Neural cell (in vitro differentiated cells): Measurements from ENCODE around the gene OAF.

Experiments
- EZH2 ChIP-seq: fragments of 200-600, 300-800 bp; shearing (Covaris generic), sonication (generic); IDR thresholded peaks from 2 replicates; pipeline ENCODE4 v1.6.1; 2014; ENCODE audit warnings: antibody characterized with exemption, low read length, borderline replicate concordance, mild to moderate bottlenecking; ENCODE audit not compliant: insufficient read depth, poor library complexity, severe bottlenecking
- SMC3 ChIP-seq: fragments of 450-650 bp; conservative IDR thresholded peaks from 2 replicates; pipeline ENCODE4 v1.6.1; 2014; ENCODE audit warnings: antibody characterized with exemption, mild to moderate bottlenecking, moderate library complexity; ENCODE audit not compliant: poor library complexity
- TF ChIP-seq, protein P1 (sequence below): fragments of 450-650 bp; IDR thresholded peaks from 2 replicates; pipeline ENCODE4 v1.5.1; 2014; ENCODE audit warnings: antibody characterized with exemption, mild to moderate bottlenecking, moderate library complexity; ENCODE audit not compliant: poor library complexity, severe bottlenecking

DNA sequence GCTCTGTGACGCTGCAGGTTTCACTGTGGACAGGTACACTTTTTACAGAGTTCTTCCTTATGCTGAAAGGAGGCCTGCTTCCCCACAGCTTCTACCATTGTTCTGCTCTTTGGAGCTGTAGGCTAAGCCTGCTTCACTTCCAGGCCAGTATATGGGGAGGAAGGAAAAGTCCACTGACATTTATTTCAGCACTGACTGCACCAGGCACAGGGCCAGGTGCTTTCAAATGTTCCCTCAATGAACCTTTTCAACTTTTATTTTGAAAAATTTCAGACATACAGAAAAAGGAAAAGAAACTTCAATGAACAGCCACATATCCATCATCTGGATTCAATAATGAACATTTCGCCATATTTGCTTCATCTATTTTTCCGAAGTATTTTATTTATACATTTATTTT is 51.1 kb downstream of the OAF start:
- TF ChIP-seq, protein P1, sequence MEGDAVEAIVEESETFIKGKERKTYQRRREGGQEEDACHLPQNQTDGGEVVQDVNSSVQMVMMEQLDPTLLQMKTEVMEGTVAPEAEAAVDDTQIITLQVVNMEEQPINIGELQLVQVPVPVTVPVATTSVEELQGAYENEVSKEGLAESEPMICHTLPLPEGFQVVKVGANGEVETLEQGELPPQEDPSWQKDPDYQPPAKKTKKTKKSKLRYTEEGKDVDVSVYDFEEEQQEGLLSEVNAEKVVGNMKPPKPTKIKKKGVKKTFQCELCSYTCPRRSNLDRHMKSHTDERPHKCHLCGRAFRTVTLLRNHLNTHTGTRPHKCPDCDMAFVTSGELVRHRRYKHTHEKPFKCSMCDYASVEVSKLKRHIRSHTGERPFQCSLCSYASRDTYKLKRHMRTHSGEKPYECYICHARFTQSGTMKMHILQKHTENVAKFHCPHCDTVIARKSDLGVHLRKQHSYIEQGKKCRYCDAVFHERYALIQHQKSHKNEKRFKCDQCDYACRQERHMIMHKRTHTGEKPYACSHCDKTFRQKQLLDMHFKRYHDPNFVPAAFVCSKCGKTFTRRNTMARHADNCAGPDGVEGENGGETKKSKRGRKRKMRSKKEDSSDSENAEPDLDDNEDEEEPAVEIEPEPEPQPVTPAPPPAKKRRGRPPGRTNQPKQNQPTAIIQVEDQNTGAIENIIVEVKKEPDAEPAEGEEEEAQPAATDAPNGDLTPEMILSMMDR: no peak
- TF ChIP-seq SMC3 (no peak), EZH2 (no peak)
